Measurements from ENCODE around the gene SLC9A3.

DNA sequence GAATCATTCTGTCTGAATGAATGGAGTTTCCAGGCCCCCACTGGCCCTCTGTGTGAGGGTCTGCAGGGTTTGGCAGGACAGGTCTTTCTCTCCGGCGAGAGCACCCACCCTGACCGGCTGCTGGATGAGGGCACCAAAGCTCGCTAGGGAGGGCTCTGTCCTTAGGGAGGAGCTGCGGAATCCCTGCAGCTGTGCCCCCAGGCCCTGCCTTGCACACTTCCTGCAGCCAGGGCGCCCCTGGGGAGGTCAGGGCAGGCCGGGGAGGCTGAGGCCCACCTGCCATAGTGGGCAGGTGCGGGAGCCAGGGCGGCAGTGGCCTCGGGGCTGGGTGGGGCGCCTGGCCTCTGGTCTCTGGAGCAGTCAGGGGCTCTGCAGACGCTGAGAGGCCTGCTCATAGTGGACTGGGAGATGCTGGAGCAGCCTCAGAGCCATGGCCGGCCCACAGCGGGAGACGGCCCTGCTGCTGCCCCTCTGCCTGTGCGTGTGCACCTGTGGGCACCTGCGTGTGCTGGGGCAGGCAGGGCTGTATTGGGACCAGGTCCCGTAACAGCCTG is 45.2 kb downstream of the SLC9A3 start:
- TF ChIP-seq LEF1 (IDR thresholded peaks at IDR 0.05; ENCODE audit: borderline replicate concordance) (no peak), SP1 (IDR thresholded peaks at IDR 0.05) (no peak), TARDBP (IDR thresholded peaks at IDR 0.05) (no peak), ARNT (IDR thresholded peaks at IDR 0.05) (no peak), HDGF (IDR thresholded peaks at IDR 0.05; ENCODE audit: borderline replicate concordance) (no peak), NFRKB (IDR thresholded peaks at IDR 0.05) (no peak), ELF4 (IDR thresholded peaks at IDR 0.05) (no peak), CTBP1 (IDR thresholded peaks at IDR 0.05; ENCODE audit: borderline replicate concordance) (no peak), L3MBTL2 (conservative IDR thresholded peaks at IDR 0.05) (no peak), ZNF384 (IDR thresholded peaks at IDR 0.05) (no peak), FOXA1 (IDR thresholded peaks at IDR 0.05) (no peak)
- TF ChIP-seq, protein P1, sequence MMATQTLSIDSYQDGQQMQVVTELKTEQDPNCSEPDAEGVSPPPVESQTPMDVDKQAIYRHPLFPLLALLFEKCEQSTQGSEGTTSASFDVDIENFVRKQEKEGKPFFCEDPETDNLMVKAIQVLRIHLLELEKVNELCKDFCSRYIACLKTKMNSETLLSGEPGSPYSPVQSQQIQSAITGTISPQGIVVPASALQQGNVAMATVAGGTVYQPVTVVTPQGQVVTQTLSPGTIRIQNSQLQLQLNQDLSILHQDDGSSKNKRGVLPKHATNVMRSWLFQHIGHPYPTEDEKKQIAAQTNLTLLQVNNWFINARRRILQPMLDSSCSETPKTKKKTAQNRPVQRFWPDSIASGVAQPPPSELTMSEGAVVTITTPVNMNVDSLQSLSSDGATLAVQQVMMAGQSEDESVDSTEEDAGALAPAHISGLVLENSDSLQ (IDR thresholded peaks at IDR 0.05), result no peak
